ENCODE measurements around the gene CD2. TPM values are rescaled to one million over a fixed set of nuclear protein-coding genes. Genes with fewer than 3 reads are reported as not detected.

The CD2 gene
- total RNA-seq, 1 experiment from 2014 or later: not detected

DNA sequence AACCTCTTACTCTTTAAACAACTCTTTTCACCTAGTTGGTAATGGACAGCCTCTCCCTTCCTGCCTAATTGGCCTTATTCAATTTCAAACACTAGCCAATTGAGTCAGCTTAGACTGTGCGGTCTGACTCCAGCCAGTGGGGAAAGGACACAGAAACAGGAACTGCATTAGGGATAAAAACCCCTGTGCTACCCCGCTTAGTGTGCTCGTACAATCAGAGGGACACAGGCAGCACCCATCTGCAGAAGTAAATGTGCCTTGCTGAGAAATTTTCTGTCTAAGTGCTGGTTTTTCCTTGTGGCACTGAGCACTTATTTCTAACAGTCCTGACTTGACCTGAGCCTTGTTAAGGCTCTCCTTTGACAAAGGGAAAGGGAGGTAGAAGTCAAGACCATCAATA, 6.0 kb upstream of the CD2 start:
- CTCF ChIA-PET: no interaction called here
- H3K9me3 Mint-ChIP-seq (ENCODE audit: unreplicated experiment): peaks cover 42% of the 10 kb centered on the region
- H3K4me1 Mint-ChIP-seq (ENCODE audit: low read depth, unreplicated experiment): no peaks in the 10 kb centered on the region
- no peaks in the 10 kb centered on the region for H3K27me3 ChIP-seq (replicated peaks; ENCODE audit: control insufficient read depth, insufficient read depth, low read length)
- BruUV-seq (replicated peaks): no TSS peak
- no peak for DNase-seq
- H3K4me3 Mint-ChIP-seq (ENCODE audit: unreplicated experiment): no peak overlapping the region
- H3K4me3 ChIP-seq (ENCODE audit: low read depth, low read length): no peak overlapping the region
- no peaks in the 10 kb centered on the region for H3K36me3 Mint-ChIP-seq (ENCODE audit: insufficient read depth, unreplicated experiment)
- no peaks in the 10 kb centered on the region for H3K4me1 ChIP-seq
- H3K27ac Mint-ChIP-seq (ENCODE audit: unreplicated experiment): no peak overlapping the region
- POLR2A ChIA-PET: no interaction called here
- no peaks in the 10 kb centered on the region for H3K27me3 Mint-ChIP-seq (ENCODE audit: insufficient read depth, unreplicated experiment)
- no peaks in the 10 kb centered on the region for H3K36me3 ChIP-seq (ENCODE audit: control insufficient read depth, insufficient read depth, low read length)
- no peaks in the 10 kb centered on the region for H3K9me3 ChIP-seq
- intact Hi-C loops (cut with micrococcal nuclease; ENCODE audit: unreplicated experiment): no loop called here
- TF ChIP-seq, protein P1, sequence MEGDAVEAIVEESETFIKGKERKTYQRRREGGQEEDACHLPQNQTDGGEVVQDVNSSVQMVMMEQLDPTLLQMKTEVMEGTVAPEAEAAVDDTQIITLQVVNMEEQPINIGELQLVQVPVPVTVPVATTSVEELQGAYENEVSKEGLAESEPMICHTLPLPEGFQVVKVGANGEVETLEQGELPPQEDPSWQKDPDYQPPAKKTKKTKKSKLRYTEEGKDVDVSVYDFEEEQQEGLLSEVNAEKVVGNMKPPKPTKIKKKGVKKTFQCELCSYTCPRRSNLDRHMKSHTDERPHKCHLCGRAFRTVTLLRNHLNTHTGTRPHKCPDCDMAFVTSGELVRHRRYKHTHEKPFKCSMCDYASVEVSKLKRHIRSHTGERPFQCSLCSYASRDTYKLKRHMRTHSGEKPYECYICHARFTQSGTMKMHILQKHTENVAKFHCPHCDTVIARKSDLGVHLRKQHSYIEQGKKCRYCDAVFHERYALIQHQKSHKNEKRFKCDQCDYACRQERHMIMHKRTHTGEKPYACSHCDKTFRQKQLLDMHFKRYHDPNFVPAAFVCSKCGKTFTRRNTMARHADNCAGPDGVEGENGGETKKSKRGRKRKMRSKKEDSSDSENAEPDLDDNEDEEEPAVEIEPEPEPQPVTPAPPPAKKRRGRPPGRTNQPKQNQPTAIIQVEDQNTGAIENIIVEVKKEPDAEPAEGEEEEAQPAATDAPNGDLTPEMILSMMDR (IDR thresholded peaks at IDR 0.05; ENCODE audit: insufficient read depth in 1 of 2, low read depth in 1 of 2, low read length in 1 of 2, severe bottlenecking in 1 of 2, unreplicated experiment in 1 of 2): no peak

DNA sequence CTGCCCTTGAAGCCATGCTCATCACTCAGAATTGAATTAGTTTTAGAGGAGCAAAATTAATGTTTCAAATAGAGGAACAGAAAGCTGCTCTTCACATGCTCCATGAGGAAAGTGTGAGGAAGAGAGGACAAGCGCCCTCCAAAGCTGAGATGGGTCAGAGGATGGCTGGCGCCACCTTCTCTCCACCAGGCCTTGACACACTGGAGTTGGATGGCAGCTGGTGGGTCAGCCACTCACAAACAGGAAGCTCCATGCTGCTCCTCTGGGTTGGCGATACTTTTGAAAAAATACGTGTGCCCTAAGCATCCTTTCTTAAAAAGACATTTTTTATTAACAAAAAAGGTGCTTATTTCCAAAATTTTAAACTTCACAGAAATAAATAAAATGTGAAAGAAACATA, 3.1 kb upstream of the CD2 start:
- POLR2A ChIA-PET: no interaction called here
- Histone ChIP-seq H3K4me1 (no peaks in the 10 kb centered on the region), H3K9me3 (no peaks in the 10 kb centered on the region), H3K36me3 (ENCODE audit: control insufficient read depth, insufficient read depth, low read length) (no peaks in the 10 kb centered on the region), H3K4me3 (ENCODE audit: low read depth, low read length) (no peak overlapping the region), H3K27me3 (replicated peaks; ENCODE audit: control insufficient read depth, insufficient read depth, low read length) (no peaks in the 10 kb centered on the region)
- Mint-ChIP-seq H3K27ac (ENCODE audit: unreplicated experiment) (no peak overlapping the region), H3K4me3 (ENCODE audit: unreplicated experiment) (no peak overlapping the region), H3K4me1 (ENCODE audit: low read depth, unreplicated experiment) (no peaks in the 10 kb centered on the region), H3K36me3 (ENCODE audit: insufficient read depth, unreplicated experiment) (no peaks in the 10 kb centered on the region), H3K9me3 (ENCODE audit: unreplicated experiment) (peaks cover 16% of the 10 kb centered on the region), H3K27me3 (ENCODE audit: insufficient read depth, unreplicated experiment) (peaks cover 3% of the 10 kb centered on the region)
- CTCF ChIA-PET: no interaction called here
- BruUV-seq (replicated peaks): no TSS peak
- intact Hi-C loops (cut with micrococcal nuclease; ENCODE audit: unreplicated experiment): no loop called here
- no peak for DNase-seq
- TF ChIP-seq, protein P1 (IDR thresholded peaks at IDR 0.05; ENCODE audit: insufficient read depth in 1 of 2, low read depth in 1 of 2, low read length in 1 of 2, severe bottlenecking in 1 of 2, unreplicated experiment in 1 of 2): no peak

DNA sequence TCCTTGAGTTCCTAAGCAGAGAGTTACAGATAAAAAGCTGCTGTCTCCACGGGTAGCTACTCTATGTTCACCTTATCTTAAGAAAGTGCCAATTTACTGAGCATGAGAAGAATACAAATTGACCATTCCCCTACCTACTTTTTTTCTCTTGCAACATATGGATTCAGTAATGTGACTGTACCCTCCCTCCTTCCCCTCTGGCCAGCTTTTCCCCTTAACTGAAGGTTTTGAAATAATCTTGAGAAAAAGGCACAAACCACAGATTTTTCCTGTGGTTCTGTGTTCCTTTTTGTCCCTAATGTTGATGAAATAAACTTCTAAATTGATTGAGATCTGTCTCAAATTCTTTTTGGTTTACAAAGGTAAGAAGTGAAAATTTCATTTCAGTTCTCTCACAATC, 2.6 kb upstream of the CD2 start:
- Mint-ChIP-seq H3K27me3 (ENCODE audit: insufficient read depth, unreplicated experiment) (peaks cover 3% of the 10 kb centered on the region), H3K36me3 (ENCODE audit: insufficient read depth, unreplicated experiment) (no peaks in the 10 kb centered on the region), H3K27ac (ENCODE audit: unreplicated experiment) (no peak overlapping the region), H3K4me3 (ENCODE audit: unreplicated experiment) (no peak overlapping the region), H3K9me3 (ENCODE audit: unreplicated experiment) (peaks cover 15% of the 10 kb centered on the region), H3K4me1 (ENCODE audit: low read depth, unreplicated experiment) (no peaks in the 10 kb centered on the region)
- POLR2A ChIA-PET: no interaction called here
- no peak for DNase-seq
- TF ChIP-seq, protein P1 (IDR thresholded peaks at IDR 0.05; ENCODE audit: insufficient read depth in 1 of 2, low read depth in 1 of 2, low read length in 1 of 2, severe bottlenecking in 1 of 2, unreplicated experiment in 1 of 2): no peak
- H3K27me3 ChIP-seq (replicated peaks; ENCODE audit: control insufficient read depth, insufficient read depth, low read length): no peaks in the 10 kb centered on the region
- intact Hi-C loops (cut with micrococcal nuclease; ENCODE audit: unreplicated experiment): no loop called here
- H3K4me1 ChIP-seq: no peaks in the 10 kb centered on the region
- H3K36me3 ChIP-seq (ENCODE audit: control insufficient read depth, insufficient read depth, low read length): no peaks in the 10 kb centered on the region
- H3K9me3 ChIP-seq: no peaks in the 10 kb centered on the region
- no TSS peak for BruUV-seq (replicated peaks)
- H3K4me3 ChIP-seq (ENCODE audit: low read depth, low read length): no peak overlapping the region
- CTCF ChIA-PET: no interaction called here
